BLaER1 (cell line): ENCODE measurements around the gene RBSN.

Experiments used
- H3K27ac ChIP-seq: shearing (Covaris generic); formaldehyde crosslinking; 2 replicates; pipeline ENCODE4 v1.8.1; 2022
- H3K27me3 ChIP-seq: shearing (Covaris generic); formaldehyde crosslinking; 2 replicates; pipeline ENCODE4 v1.8.1; 2022
- H3K36me3 ChIP-seq: shearing (Covaris generic); formaldehyde crosslinking; 2 replicates; pipeline ENCODE4 v1.8.1; 2022
- H3K4me1 ChIP-seq: shearing (Covaris generic); formaldehyde crosslinking; 2 replicates; pipeline ENCODE4 v1.8.1; 2022
- H3K4me2 ChIP-seq: shearing (Covaris generic); formaldehyde crosslinking; 2 replicates; pipeline ENCODE4 v1.8.1; 2022
- H3K4me3 ChIP-seq: shearing (Covaris generic); formaldehyde crosslinking; 2 replicates; pipeline ENCODE4 v1.8.1; 2022
- H3K9ac ChIP-seq: shearing (Covaris generic); formaldehyde crosslinking; 2 replicates; pipeline ENCODE4 v1.8.1; 2022
- H3K9me3 ChIP-seq: shearing (Covaris generic); formaldehyde crosslinking; 2 replicates; pipeline ENCODE4 v1.8.1; 2022
- H4K20me1 ChIP-seq: shearing (Covaris generic); formaldehyde crosslinking; 2 replicates; pipeline ENCODE4 v1.8.1; 2022
- Cebpa-rat ChIP-seq: shearing (Covaris generic); IDR thresholded peaks from 2 replicates; pipeline ENCODE4 v1.8.1; 2022

RBSN gene

DNA sequence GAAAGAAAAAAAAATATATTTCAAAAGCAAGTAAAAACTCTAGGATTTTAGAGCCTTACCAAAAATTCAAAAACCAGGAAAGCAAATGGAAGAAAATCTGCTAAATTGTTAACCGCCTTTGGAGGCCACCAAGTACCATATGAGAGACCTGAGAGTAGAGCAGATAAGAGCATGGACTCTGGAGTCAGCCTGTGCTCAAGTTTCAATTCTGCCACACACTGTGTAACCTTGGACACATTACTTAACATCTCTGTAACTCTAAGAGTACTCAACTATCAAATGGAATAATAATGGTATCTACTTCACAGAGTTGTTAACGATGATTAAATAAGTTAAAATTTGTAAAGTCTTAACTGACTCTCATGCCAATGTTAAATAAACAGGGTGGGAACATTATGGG, 12.7 kb downstream of the RBSN start:
- H3K27me3 ChIP-seq, result no peaks in the 10 kb centered on the region
- H3K9me3 ChIP-seq, result no peaks in the 10 kb centered on the region
- no peaks in the 10 kb centered on the region for H3K4me1 ChIP-seq
- H3K4me2 ChIP-seq, result no peak overlapping the region
- no peak overlapping the region for H3K9ac ChIP-seq
- peaks cover 94% of the 10 kb centered on the region for H3K36me3 ChIP-seq
- TF ChIP-seq Cebpa-rat, result no peak
- H4K20me1 ChIP-seq, result no peaks in the 10 kb centered on the region
- no peak overlapping the region for H3K27ac ChIP-seq
- no peak overlapping the region for H3K4me3 ChIP-seq

DNA sequence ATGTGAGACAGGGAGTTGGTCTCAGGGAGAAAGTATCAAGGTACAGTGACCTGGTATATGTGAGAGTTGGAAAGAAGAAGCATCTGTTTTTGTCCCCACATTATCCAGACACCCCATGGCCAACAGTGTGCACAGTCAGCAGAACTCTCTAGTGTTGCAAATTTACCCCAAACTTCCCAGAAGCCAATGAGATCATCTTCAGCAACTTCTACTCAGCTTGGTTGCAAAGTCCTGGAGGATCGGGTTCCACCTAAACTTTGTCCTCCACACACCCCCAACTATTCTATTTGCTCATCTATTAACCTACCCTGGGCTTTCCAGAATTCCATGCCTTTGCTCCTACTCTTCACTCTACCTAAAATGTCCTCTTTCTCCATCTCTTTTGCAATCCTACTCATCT, 15.7 kb downstream of the RBSN start:
- Histone ChIP-seq H3K9me3 (no peaks in the 10 kb centered on the region), H3K27ac (no peak overlapping the region), H3K27me3 (no peaks in the 10 kb centered on the region), H3K9ac (no peak overlapping the region), H3K4me3 (no peak overlapping the region), H3K36me3 (peaks cover 95% of the 10 kb centered on the region), H3K4me2 (no peak overlapping the region), H3K4me1 (no peaks in the 10 kb centered on the region), H4K20me1 (no peaks in the 10 kb centered on the region)
- TF ChIP-seq Cebpa-rat, result no peak

DNA sequence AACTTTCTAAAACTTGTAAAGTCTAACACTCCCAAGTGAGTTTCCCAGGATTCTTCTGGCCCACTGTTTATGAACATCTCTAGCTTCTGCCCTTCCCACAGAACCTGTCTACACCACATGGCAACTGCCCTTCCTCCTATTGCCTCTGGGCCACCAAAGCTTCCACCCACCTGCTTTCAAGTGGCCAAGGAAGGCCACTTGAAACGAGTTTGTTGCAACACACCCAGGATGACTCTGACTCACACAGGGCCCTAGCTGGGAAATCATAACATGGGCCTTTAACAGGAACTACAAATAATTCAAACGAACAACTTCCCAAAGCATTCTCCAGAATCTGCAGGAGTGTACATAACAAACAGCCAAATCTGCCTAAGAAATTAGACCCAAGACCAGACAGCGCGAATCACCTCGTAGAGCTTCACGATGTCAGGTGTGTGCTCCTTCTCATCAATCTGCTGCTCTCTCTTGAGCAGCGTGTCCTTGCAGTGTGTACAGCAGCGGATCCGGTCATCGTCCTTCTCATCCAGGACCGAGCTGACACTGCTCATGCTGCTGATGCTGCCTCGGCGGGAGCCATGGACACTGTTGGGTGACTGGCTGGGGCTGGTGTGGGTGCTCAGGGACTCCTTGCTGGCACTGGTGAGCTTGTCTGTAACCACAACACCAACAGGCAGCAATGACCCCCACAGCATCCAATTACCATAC, 16.8 kb downstream of the RBSN start:
- no peaks in the 10 kb centered on the region for H3K4me1 ChIP-seq

DNA sequence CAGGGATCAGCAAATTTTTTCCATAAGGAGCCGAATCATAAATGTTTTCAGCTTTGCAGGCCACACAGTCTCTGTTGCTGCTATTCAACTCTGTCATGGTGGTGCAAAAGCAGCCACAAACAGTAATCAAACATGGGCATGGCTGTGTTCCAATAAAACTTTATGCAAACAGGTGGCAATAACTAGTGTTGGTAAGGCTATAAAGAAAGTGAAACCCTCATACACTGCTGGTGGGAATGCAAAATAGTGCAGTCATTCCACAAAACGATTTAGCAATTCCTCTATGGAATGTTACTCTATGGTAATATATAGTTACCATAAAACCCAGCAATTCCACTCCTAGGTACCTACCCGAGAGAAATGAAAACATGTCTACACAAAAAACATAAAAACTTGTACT, 19.9 kb downstream of the RBSN start:
- no peak overlapping the region for H3K4me3 ChIP-seq
- H3K9me3 ChIP-seq, result no peaks in the 10 kb centered on the region
- no peak overlapping the region for H3K27ac ChIP-seq
- no peak overlapping the region for H3K9ac ChIP-seq
- H3K4me1 ChIP-seq, result peaks cover 10% of the 10 kb centered on the region
- no peak for TF ChIP-seq Cebpa-rat
- H4K20me1 ChIP-seq, result no peaks in the 10 kb centered on the region
- peaks cover 98% of the 10 kb centered on the region for H3K36me3 ChIP-seq
- H3K4me2 ChIP-seq, result no peak overlapping the region
- H3K27me3 ChIP-seq, result no peaks in the 10 kb centered on the region

More for the DNA sequence above, 16.8 kb downstream of the RBSN start:
- no peaks in the 10 kb centered on the region for H3K27me3 ChIP-seq
- no peak overlapping the region for H3K27ac ChIP-seq
- H3K9ac ChIP-seq, result no peak overlapping the region
- no peaks in the 10 kb centered on the region for H3K9me3 ChIP-seq
- no peak overlapping the region for H3K4me3 ChIP-seq
- H3K4me2 ChIP-seq, result no peak overlapping the region
- H4K20me1 ChIP-seq, result no peaks in the 10 kb centered on the region
- peaks cover 96% of the 10 kb centered on the region for H3K36me3 ChIP-seq
- TF ChIP-seq Cebpa-rat, result no peak

DNA sequence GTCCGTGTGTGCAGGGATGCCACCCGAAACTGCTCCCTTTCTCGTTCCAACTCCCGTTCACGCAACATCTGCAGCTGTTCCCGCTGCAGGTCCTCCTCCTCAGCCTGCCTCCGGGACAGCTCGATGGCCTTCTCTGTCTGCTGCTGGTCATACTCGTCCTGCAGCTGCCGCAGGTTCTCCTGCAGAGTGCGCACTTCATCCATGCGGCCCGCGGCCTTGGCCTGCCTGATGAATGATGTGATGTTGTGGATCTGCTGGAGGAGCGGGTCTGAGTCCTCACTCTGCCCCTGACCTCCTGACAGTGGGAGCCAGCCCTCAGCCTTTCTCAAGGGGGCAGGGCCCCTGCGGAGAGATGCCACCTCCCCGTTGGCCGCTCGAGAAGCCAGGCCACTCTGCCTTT, 24.4 kb downstream of the RBSN start:
- Histone ChIP-seq H3K4me3 (no peak overlapping the region), H3K9ac (no peak overlapping the region), H3K4me1 (peaks cover 10% of the 10 kb centered on the region), H3K4me2 (no peak overlapping the region), H3K27me3 (no peaks in the 10 kb centered on the region), H3K36me3 (peaks cover 89% of the 10 kb centered on the region), H4K20me1 (no peaks in the 10 kb centered on the region), H3K9me3 (no peaks in the 10 kb centered on the region), H3K27ac (no peak overlapping the region)
- no peak for TF ChIP-seq Cebpa-rat

DNA sequence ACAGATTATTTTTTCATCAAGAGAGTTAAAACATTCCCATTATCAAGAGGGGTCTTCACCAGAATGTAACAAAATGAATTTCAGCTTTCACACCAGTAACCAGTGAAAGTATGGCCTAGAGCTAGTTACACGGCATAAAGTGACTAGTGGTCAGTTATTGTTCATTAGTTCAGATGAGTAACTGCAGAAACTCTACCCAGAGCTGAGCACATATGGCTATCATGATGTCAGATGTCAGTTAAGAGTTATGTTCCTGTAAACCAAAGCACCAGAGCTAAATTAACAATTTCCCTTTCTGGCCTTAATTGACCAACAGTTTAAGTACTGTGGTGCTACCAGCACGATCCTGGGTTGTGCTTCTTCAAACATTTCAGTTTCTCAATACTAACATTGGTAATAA, 27.2 kb downstream of the RBSN start:
- Histone ChIP-seq H4K20me1 (no peaks in the 10 kb centered on the region), H3K27me3 (no peaks in the 10 kb centered on the region), H3K36me3 (peaks cover 63% of the 10 kb centered on the region), H3K27ac (no peak overlapping the region), H3K9me3 (no peaks in the 10 kb centered on the region), H3K4me1 (peaks cover 10% of the 10 kb centered on the region), H3K9ac (no peak overlapping the region), H3K4me2 (no peak overlapping the region), H3K4me3 (no peak overlapping the region)
- TF ChIP-seq Cebpa-rat, result no peak

DNA sequence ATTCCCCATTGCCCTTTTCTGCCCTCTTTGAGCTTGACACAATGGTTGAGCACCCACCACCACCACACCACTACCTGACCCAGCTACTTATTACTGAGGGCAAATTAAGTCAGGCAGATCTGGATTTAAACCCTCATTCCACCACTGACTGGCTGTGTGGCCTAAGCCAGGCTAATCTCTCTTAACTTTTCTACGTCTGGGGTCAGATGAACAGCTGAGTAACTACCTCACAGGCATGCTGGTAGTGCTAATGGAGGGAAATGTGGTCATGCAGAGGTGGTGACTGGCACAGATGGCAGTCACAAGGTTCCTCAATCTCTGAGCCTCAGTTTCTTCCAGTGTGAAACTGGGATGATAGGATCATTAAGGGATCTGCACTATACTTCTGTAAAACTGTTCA, 29.5 kb downstream of the RBSN start:
- no peak overlapping the region for H3K9ac ChIP-seq
- no peak for TF ChIP-seq Cebpa-rat
- H3K36me3 ChIP-seq, result peaks cover 40% of the 10 kb centered on the region

DNA sequence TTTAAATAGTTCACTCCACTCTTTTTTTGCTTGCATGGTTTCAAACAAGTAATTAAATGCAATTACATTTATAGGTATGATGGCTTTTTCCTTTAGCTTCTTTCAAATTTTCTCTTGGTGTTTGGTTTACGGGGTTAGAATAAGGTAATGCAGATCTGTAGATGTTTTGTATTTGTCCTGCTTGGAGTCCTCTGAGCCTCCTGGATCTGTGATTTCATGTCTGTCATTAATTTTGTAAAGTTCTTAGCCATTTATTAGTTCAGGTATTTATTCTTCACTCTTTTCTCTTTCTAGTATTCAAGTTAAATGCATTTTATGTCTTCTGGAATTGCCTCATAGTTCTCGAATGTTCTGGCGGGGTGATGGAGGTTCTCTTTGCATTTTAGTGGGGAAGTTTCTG, 32.5 kb downstream of the RBSN start:
- Histone ChIP-seq H3K27ac (no peak overlapping the region), H3K4me2 (no peak overlapping the region), H3K9me3 (no peaks in the 10 kb centered on the region), H4K20me1 (peaks cover 14% of the 10 kb centered on the region), H3K4me3 (no peak overlapping the region), H3K27me3 (no peaks in the 10 kb centered on the region), H3K4me1 (peaks cover 14% of the 10 kb centered on the region), H3K9ac (no peak overlapping the region), H3K36me3 (peaks cover 22% of the 10 kb centered on the region)
- TF ChIP-seq Cebpa-rat, result no peak

More for the DNA sequence above, 29.5 kb downstream of the RBSN start:
- Histone ChIP-seq H3K27me3 (no peaks in the 10 kb centered on the region), H4K20me1 (no peaks in the 10 kb centered on the region), H3K4me1 (no peaks in the 10 kb centered on the region), H3K4me3 (no peak overlapping the region), H3K4me2 (no peak overlapping the region), H3K27ac (no peak overlapping the region), H3K9me3 (no peaks in the 10 kb centered on the region)

DNA sequence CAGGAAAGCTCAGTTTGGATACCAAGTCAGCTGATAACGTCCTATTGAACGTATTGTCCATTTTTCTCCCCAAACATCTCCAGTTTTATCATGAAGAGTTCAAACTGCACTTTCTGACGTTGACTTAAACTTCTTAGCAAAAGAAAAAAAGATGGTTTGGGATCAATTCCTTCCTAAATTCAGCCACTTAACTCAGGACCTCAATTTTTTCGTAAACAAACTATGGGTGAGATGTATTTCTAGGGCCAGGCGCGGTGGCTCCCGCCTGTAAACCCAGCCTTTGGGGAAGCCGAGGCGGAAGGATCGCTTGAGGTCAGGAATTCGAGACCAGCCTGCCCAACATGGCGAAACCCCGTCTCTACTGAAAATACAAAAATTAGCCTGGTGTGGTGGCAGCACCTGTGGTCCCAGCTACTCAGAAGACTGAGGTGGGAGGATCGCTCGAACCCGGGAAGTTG, 33.4 kb downstream of the RBSN start:
- H3K27ac ChIP-seq, result no peak overlapping the region
- peak overlapping the region; percentile 89 for H3K4me3 ChIP-seq
- peak overlapping the region; percentile 92 for H3K4me2 ChIP-seq
- H3K9me3 ChIP-seq, result no peaks in the 10 kb centered on the region
- H4K20me1 ChIP-seq, result peaks cover 20% of the 10 kb centered on the region
- TF ChIP-seq Cebpa-rat, result no peak
- peaks cover 14% of the 10 kb centered on the region for H3K4me1 ChIP-seq
- peak overlapping the region; percentile 95; the same call in 1 of the 2 replicates for H3K9ac ChIP-seq
- peaks cover 13% of the 10 kb centered on the region for H3K36me3 ChIP-seq
- H3K27me3 ChIP-seq, result no peaks in the 10 kb centered on the region

DNA sequence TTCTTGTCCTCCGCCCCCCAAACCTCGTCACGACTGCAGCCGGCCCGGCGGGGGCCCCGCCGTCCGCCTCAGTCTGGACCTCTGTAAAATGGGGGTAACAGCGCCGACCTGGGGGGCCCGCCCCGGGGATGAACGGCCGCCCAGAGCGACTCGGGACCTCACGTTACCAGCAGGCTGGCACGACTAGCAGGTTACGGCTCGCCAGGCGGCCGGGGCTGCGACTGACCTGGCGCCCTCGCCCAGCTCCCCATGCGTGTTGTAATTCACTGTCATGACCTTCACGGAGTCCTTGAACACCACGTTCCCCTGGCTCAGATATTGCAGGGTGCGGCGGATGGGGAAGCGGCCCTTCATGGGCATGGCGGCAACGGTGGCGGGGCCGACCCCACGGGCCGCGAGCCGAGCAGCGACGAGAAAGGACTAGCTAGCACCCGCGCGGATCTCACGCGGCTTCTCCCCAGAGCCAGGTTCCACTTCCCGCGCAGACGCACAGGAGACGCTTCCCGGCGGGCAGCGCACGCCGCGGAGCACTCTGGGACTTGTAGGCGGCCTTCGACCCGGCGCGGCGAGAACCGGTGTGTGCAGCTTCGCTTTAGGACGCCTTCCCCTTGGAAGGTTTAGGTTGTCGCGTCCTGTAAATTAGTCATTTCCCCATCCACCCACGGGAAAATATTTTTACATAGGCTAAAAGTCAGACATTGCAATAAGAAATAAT, 34.0 kb downstream of the RBSN start, which contains the start of gene MRPS25:
Gene MRPS25, minus strand, starts transcription at position 481 of the 715 bp plus-strand sequence. Its CDS starts 121 bp downstream, at position 360.
- no peaks in the 10 kb centered on the region for H3K9me3 ChIP-seq
- no peak for TF ChIP-seq Cebpa-rat
- H4K20me1 ChIP-seq, result peaks cover 26% of the 10 kb centered on the region
- H3K27me3 ChIP-seq, result no peaks in the 10 kb centered on the region
- peaks cover 14% of the 10 kb centered on the region for H3K4me1 ChIP-seq
- peak within 1 kb of the TSS; percentile 92 for H3K4me2 ChIP-seq
- peak within 1 kb of the TSS; percentile 95 for H3K9ac ChIP-seq
- H3K27ac ChIP-seq, result peak within 1 kb of the TSS; percentile 93
- H3K4me3 ChIP-seq, result peak within 1 kb of the TSS; percentile 89
- peaks cover 14% of the 10 kb centered on the region for H3K36me3 ChIP-seq
